Astrocyte of the spinal cord (primary cell): ENCODE results near the gene PRICKLE2.

Experiments used
- DNase-seq: peaks from one replicate; pipeline ENCODE4 v3.0.0; 2011; ENCODE audit warnings: low read depth, low spot score
- H3K4me3 ChIP-seq: 2 replicates; pipeline ENCODE4 v1.5.1; 2011; ENCODE audit warnings: low read depth, mild to moderate bottlenecking, low read length, moderate library complexity
- CTCF ChIP-seq: IDR thresholded peaks from 2 replicates; pipeline ENCODE4 v1.5.1; 2012; ENCODE audit warnings: low read depth, mild to moderate bottlenecking, low read length, inconsistent platforms
- in situ Hi-C: cut with HindIII; loops from 2 replicates; pipeline ENCODE4 v1.10.0; 2017; ENCODE audit warnings: low sequenced_read_pairs

Gene PRICKLE2

GRCh38 chr3:64108784-64109317, 116.4 kb downstream of the PRICKLE2 start:
- in situ Hi-C loops, result no loop called here
- no peak for DNase-seq
- TF ChIP-seq CTCF, result no peak
- no peak overlapping the region for H3K4me3 ChIP-seq

- TF ChIP-seq CTCF, result no peak
- in situ Hi-C loops, result no loop called here
Measured at GRCh38 chr3:64108231-64108630, 117.0 kb downstream of the PRICKLE2 start.

GRCh38 chr3:64107190-64107589, 118.1 kb downstream of the PRICKLE2 start:
- no peak for DNase-seq
- TF ChIP-seq CTCF, result no peak
- in situ Hi-C loops, result no loop called here
- H3K4me3 ChIP-seq, result no peak overlapping the region

More at GRCh38 chr3:64108231-64108630, 117.0 kb downstream of the PRICKLE2 start:
- DNase-seq, result no peak
- H3K4me3 ChIP-seq, result no peak overlapping the region

GRCh38 chr3:64105816-64106215, 119.5 kb downstream of the PRICKLE2 start:
- no peak for DNase-seq

GRCh38 chr3:64104691-64105111, 120.6 kb downstream of the PRICKLE2 start:
- H3K4me3 ChIP-seq, result no peak overlapping the region
- in situ Hi-C loops, result no loop called here

More at GRCh38 chr3:64105816-64106215, 119.5 kb downstream of the PRICKLE2 start:
- H3K4me3 ChIP-seq, result no peak overlapping the region
- no peak for TF ChIP-seq CTCF
- in situ Hi-C loops, result no loop called here

GRCh38 chr3:64104006-64104405, 121.3 kb downstream of the PRICKLE2 start:
- H3K4me3 ChIP-seq, result no peak overlapping the region
- DNase-seq, result no peak
- in situ Hi-C loops, result no loop called here
- TF ChIP-seq CTCF, result no peak

More at GRCh38 chr3:64104691-64105111, 120.6 kb downstream of the PRICKLE2 start:
- no peak for TF ChIP-seq CTCF
- DNase-seq, result peak; percentile 18

- in situ Hi-C loops, result no loop called here
- DNase-seq, result no peak
- TF ChIP-seq CTCF, result no peak
- H3K4me3 ChIP-seq, result no peak overlapping the region
Measured at GRCh38 chr3:64103131-64103530, 122.1 kb downstream of the PRICKLE2 start.
